A673 (cell line): Measurements from ENCODE around the gene SPRYD3.

Experiments
- EZH2 ChIP-seq: fragments of 200-600 bp; sonication (generic); IDR thresholded peaks from 2 replicates; pipeline ENCODE4 v1.6.1; 2017; ENCODE audit warnings: borderline replicate concordance, low read depth, mild to moderate bottlenecking, mixed read lengths, antibody characterized with exemption, low read length; ENCODE audit not compliant: poor library complexity, severe bottlenecking
- TF ChIP-seq, protein P1 (sequence below): fragments of 300-800, 200-600 bp; sonication (generic); conservative IDR thresholded peaks from 2 replicates; pipeline ENCODE4 v1.5.1; 2017; ENCODE audit warnings: low read depth, mild to moderate bottlenecking, antibody characterized with exemption, low read length, moderate library complexity, mixed read lengths

DNA sequence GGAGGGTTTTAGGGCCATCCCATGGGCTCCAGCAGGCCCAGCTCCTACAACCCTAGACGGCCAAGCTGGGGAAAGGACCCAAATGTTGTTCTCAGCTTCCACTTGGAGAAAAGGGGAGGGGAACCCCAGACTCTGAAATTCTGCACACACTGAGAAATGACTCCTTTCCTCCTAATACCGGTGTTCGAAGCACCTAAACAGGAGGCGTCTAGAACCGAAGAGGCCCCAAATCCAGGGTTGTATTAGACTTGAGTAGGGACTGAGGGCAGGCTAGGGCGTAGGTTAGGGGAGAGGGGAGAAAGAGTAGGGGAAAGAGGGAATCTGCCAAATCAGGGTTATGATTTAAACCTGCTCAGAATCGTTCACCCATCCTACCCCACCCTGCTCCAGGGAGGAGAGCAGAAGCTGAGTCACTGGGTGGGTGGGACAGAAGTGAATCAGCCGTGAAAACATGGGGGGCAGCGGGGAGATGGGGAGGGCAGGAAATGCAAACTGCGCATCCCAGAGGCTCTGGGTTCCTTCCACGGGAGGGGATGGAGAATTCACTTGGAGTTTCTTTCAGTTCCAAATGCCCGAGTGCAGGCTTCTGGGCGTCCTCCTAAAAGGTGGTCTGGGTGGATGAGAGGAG is 19.3 kb upstream of the SPRYD3 start:
- TF ChIP-seq, protein P1, sequence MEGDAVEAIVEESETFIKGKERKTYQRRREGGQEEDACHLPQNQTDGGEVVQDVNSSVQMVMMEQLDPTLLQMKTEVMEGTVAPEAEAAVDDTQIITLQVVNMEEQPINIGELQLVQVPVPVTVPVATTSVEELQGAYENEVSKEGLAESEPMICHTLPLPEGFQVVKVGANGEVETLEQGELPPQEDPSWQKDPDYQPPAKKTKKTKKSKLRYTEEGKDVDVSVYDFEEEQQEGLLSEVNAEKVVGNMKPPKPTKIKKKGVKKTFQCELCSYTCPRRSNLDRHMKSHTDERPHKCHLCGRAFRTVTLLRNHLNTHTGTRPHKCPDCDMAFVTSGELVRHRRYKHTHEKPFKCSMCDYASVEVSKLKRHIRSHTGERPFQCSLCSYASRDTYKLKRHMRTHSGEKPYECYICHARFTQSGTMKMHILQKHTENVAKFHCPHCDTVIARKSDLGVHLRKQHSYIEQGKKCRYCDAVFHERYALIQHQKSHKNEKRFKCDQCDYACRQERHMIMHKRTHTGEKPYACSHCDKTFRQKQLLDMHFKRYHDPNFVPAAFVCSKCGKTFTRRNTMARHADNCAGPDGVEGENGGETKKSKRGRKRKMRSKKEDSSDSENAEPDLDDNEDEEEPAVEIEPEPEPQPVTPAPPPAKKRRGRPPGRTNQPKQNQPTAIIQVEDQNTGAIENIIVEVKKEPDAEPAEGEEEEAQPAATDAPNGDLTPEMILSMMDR: no peak
- TF ChIP-seq EZH2: no peak
